Renal cortical epithelial cell (primary cell): Measurements from ENCODE around the gene PCDHB3. TPM values are rescaled to one million over a fixed set of nuclear protein-coding genes. Genes with fewer than 3 reads are reported as not detected.
"Not testable (repeated sequence)": the region's sequence is repeated elsewhere in the genome, so short reads cannot be mapped to it uniquely, and the experiment has no call there.

ENCODE experiments used
- DNase-seq: peaks from one replicate; pipeline ENCODE4 v3.0.0-alpha.2; 2011; ENCODE audit warnings: low read depth
- total RNA-seq: library from RNA; depleted of rRNA; stranded (reverse); fragments of >200 nt; gene quantifications from 2 replicates; pipeline ENCODE4 v1.2.3, GENCODE V29; 2014

The PCDHB3 gene
- 0.52 and 2.9 TPM in 2 replicates for total RNA-seq

DNA sequence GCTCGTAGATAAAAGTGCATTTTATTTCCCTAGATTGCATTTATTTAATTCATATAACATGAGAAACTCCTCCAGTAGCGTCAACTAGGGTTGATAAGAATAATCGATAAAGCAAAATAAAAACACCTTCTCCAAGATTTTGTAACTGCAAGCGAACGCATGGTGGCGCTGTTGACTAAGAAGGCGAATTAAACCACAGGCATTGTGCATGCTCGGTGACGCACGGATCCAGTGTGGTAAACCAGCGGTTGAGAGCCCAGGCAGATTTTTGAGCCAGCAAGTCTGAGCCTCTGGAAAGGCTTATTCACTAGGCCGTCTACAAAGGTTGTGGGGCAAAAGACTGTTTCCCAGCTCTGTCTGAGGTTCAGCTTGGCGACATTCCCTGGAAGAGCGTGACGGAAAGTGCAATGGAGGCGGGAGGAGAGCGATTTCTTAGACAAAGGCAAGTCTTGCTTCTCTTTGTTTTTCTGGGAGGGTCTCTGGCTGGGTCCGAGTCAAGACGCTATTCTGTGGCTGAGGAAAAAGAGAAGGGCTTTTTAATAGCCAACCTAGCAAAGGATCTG, at the start of gene PCDHB3:
Gene PCDHB3, plus strand, starts transcription at position 231 of the 563 bp plus-strand sequence. Its CDS starts 177 bp downstream, at position 408.
- peak; percentile 6 for DNase-seq

DNA sequence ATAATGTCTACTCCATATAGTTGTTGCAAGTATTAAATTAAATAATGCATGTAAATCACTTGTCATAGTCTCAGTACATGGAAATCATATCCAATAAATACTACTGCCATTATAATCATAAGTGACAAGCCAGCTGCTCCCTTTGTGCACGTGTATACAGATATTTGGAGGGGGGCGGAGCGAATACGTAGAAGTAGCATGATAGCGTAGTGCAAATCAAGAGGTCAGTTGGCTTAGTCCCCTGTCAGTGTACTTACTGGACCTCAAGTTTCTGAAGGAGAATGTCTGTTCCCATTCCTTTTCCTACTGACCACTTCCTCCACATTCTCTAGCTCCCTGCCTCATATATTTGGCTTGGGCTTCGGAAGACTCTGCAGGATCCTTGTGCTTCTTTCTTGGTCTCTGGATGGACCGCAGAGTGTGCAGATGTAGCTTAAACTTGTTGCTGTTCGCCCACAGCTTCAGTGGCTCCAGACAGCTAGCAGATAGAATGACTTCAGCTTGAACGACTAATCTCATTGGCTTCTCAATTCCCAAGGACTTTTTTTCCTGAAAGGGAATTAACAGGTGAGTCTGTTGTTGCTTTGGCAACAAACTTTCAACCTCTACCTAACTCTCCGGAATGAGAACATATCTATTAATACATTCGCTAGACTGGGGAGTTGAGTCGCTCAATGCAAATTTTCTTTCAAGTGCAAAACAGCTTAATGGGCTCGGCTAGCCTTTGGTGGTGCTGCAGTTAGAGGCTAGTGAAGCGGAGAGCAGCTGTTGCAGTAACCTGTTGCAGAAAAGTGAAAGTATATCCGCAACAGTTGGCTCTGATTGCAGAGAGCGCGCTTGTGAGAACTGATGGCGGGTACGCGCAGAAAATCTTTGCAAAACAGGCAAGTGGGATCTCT, 49.4 kb upstream of the PCDHB3 start, which contains the start of gene PCDHB1:
Gene PCDHB1, plus strand, starts transcription at position 753 of the 899 bp plus-strand sequence. Its CDS starts 97 bp downstream, at position 850.
- no peak for DNase-seq

DNA sequence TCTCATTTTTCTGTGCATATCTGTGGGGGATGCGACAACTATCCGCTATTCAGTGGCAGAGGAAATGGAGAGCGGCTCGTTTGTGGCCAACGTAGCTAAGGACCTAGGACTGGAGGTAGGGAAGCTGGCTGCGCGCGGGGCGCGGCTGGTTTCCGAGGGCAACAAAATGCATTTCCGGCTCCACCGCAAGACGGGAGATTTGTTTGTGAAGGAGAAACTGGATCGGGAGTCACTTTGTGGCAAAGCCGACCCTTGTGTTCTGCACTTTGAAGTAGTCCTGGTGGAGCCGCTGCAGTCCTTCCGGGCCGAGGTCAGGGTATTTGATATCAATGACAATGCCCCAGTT, 48.8 kb upstream of the PCDHB3 start:
- DNase-seq, result no peak

DNA sequence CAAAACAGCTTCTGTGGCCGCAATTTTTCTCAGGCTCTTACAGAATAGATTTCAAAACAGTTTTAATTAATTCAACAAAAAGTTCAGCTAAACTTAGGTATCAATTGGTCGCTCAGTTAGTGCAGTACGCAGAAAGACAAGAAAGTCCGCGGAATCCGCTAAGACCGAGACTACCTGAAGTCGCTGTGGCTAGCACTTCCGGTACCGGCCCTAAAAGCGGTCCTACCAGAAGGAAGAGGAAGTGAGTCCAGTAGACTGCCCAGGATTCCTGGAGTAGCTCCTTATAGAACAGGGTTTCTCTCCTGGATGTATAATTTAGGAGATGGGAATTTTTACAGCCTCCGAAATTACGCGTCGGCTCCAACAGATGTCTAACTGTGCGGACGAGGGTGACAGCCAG, 22.4 kb upstream of the PCDHB3 start:
- DNase-seq, result no peak

DNA sequence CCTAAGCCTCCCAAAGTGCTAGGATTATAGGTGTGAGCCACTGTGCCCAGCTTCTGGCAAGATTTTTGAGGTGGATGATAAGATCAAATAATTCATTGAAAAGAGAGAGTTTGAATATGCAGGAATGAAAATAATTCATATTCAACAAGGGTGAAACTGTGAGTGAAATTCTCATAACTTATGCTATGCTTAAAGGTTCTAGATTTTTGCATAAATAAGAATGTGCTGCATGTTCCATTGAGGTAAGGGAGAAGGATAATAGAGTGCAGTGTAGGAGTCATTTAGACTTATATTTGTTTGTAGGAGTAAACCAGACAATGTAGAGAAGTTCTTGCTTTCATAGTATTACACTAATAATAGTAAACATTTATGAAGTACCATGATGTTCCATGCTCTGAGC, 18.0 kb upstream of the PCDHB3 start:
- DNase-seq, result no peak

DNA sequence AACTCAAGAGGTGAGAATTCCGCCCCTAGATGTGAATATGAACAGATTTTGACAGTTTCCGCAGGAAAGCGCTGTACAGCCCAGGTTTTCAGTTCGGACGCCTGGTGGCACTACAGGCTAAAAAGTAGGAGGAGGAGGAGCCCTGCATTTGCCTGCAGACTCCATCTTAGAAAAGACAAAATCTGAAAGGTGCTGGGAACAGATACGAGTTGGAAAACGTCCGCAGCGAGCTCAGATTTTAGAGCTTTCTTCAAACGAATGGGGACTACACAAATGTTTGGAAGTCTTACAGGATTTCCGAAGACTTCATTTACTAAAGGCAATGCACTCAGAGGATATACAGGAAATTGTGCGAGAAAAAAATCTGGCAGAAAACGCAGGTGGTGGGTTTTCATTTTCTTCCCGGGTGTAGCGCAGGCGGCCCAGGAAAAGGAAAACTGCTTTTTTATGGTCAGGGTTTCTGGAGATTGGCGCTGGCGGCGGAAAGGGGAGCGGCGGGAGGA, 15.7 kb upstream of the PCDHB3 start:
- DNase-seq, result peak; percentile 34

DNA sequence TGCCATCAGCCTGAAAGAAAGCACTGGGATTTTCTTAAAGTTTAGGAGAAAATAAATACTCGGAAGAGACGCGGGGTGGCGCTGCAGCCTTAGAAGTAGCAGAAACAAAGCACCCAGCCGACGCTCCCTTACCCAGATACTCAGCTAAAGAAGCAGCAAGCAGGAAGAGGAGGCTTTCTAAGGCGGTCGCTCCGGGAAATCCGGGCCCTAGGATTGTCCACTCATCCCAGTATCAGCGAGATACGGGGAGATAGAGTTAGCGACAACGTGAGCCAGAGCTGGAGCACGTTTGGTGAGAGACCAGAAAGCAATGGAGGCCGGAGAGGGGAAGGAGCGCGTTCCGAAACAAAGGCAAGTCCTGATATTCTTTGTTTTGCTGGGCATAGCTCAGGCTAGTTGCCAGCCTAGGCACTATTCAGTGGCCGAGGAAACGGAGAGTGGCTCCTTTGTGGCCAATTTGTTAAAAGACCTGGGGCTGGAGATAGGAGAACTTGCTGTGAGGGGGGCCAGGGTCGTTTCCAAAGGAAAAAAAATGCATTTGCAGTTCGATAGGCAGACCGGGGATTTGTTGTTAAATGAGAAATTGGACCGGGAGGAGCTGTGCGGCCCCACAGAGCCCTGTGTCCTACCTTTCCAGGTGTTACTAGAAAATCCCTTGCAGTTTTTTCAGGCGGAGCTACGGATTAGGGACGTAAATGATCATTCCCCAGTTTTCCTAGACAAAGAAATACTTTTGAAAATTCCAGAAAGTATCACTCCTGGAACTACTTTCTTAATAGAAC, 5.6 kb upstream of the PCDHB3 start, which contains the start of gene PCDHB2:
Gene PCDHB2, plus strand, starts transcription at position 135 of the 782 bp plus-strand sequence. Its CDS starts 176 bp downstream, at position 311.
- DNase-seq, result peak; percentile 5

DNA sequence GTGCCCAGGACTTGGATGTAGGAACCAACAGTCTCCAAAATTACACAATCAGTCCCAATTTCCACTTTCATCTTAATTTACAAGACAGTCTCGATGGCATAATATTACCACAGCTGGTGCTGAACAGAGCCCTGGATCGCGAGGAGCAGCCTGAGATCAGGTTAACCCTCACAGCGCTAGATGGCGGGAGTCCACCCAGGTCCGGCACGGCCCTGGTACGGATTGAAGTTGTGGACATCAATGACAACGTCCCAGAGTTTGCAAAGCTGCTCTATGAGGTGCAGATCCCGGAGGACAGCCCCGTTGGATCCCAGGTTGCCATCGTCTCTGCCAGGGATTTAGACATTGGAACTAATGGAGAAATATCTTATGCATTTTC, 5.0 kb upstream of the PCDHB3 start:
- DNase-seq, result no peak

DNA sequence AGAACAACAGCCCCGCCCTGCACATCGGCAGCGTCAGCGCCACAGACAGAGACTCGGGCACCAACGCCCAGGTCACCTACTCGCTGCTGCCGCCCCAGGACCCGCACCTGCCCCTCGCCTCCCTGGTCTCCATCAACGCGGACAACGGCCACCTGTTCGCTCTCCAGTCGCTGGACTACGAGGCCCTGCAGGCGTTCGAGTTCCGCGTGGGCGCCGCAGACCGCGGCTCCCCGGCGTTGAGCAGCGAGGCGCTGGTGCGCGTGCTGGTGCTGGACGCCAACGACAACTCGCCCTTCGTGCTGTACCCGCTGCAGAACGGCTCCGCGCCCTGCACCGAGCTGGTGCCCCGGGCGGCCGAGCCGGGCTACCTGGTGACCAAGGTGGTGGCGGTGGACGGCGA, 4.1 kb upstream of the PCDHB3 start:
- not testable (repeated sequence) for DNase-seq

DNA sequence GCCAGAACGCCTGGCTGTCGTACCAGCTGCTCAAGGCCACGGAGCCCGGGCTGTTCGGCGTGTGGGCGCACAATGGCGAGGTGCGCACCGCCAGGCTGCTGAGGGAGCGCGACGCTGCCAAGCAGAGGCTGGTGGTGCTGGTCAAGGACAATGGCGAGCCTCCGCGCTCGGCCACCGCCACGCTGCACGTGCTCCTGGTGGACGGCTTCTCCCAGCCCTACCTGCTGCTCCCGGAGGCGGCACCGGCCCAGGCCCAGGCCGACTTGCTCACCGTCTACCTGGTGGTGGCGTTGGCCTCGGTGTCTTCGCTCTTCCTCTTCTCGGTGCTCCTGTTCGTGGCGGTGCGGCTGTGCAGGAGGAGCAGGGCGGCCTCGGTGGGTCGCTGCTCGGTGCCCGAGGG, 3.7 kb upstream of the PCDHB3 start:
- DNase-seq, result not testable (repeated sequence)

DNA sequence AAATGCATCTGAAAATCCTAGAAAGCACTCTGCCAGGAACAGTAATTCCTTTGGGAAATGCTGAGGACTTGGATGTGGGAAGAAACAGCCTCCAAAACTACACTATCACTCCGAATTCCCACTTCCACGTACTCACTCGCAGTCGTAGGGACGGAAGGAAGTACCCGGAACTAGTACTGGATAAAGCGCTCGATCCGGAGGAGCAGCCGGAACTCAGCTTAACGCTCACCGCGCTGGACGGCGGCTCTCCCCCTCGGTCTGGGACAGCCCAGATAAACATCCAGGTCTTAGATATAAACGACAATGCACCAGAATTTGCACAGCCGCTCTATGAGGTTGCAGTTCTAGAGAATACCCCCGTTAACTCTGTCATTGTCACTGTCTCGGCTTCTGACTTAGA, 786 bp downstream of the PCDHB3 start:
- DNase-seq, result no peak

DNA sequence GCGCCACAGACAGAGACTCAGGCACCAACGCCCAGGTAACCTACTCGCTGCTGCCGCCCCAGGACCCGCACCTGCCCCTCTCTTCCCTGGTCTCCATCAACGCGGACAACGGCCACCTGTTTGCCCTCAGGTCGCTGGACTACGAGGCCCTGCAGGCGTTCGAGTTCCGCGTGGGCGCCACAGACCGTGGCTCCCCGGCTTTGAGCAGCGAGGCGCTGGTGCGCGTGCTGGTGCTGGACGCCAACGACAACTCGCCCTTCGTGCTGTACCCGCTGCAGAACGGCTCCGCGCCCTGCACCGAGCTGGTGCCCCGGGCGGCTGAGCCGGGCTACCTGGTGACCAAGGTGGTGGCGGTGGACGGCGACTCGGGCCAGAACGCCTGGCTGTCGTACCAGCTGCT, 1.8 kb downstream of the PCDHB3 start:
- not testable (repeated sequence) for DNase-seq

DNA sequence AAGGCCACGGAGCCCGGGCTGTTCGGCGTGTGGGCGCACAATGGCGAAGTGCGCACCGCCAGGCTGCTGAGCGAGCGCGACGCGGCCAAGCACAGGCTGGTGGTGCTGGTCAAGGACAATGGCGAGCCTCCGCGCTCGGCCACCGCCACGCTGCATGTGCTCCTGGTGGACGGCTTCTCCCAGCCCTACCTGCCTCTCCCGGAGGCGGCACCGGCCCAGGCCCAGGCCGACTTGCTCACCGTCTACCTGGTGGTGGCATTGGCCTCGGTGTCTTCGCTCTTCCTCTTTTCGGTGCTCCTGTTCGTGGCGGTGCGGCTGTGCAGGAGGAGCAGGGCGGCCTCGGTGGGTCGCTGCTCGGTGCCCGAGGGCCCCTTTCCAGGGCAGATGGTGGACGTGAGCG, 2.2 kb downstream of the PCDHB3 start:
- DNase-seq, result not testable (repeated sequence)

DNA sequence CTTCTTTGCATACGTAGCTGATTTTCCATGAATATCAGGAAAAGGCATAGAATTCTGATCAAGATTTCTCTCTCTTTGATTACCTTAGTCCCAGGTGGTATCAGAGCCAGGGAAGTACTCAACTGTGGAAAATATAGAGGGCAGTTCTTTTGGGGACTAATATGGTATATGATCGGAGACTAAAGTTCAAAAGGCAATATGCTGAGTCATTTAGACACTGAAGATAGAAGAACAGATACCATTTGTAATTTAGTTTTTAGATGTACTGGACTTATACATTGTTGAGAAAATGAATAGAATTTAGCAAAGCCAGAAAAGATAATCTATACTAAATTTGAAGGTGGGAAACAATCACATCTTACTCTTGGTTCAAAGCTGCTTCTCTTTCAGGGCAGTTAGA, 5.1 kb downstream of the PCDHB3 start:
- DNase-seq, result no peak

DNA sequence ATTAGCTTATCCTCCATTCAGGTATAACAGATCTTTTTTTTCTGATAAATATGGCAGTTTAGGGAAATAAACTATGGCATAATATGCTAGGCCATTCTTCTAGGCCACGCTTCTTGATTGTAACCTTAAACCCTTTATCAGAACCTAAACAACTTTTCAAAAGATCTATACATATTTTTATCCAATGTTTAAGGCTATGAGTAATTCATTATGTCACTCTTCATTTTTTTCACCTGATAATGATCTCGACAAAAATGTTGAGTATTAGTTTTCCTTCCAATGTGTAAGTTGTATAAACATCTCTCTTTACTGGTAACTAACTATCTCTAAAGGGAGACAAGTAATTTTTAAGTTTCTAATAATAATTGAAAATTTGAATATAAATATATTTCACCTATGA, 19.0 kb downstream of the PCDHB3 start:
- no peak for DNase-seq

DNA sequence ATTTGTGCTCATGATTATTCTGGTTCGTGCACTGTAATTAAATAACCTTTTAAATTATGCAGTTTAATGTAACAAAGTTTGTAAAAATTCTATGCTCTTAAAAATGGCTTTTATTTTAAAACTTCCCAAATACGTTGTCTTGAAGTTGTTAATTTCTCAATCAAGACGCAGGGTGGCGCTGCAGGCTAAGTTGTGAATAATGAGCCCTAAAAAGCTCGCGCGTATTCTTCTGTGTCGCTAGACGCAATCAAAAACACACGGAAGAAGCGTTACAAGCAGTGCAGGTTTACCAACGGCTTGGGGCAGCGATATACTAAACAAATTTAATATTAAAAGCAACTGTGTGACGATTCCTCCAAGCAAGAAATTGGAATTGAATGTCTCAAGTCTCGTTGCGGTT, 21.3 kb downstream of the PCDHB3 start, which contains the start of gene PCDHB4:
Gene PCDHB4, plus strand, starts transcription at position 256 of the 400 bp plus-strand sequence. CDS start 181 bp downstream, outside the sequence.
- no peak for DNase-seq

DNA sequence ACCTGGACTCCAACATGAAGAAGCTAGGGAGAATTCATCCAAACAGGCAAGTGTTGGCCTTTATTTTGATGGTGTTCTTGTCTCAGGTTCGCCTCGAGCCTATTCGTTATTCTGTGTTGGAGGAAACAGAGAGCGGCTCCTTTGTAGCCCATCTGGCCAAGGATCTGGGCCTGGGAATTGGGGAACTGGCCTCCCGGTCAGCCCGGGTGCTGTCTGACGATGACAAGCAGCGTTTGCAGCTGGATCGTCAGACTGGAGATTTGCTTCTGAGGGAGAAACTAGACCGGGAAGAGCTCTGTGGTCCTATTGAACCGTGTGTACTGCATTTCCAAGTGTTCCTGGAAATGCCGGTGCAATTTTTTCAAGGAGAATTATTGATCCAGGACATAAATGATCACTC, 21.7 kb downstream of the PCDHB3 start:
- no peak for DNase-seq

DNA sequence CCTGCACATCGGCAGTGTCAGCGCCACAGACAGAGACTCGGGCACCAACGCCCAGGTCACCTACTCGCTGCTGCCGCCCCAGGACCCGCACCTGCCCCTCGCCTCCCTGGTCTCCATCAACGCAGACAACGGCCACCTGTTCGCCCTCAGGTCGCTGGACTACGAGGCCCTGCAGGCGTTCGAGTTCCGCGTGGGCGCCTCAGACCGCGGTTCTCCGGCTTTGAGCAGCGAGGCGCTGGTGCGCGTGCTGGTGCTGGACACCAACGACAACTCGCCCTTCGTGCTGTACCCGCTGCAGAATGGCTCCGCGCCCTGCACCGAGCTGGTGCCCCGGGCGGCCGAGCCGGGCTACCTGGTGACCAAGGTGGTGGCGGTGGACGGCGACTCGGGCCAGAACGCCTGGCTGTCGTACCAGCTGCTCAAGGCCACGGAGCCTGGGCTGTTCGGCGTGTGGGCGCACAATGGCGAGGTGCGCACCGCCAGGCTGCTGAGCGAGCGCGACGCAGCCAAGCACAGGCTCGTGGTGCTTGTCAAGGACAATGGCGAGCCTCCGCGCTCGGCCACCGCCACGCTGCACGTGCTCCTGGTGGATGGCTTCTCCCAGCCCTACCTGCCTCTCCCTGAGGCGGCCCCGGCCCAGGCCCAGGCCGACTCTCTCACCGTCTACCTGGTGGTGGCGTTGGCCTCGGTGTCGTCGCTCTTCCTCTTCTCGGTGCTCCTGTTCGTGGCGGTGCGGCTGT, 23.3 kb downstream of the PCDHB3 start:
- not testable (repeated sequence) for DNase-seq

DNA sequence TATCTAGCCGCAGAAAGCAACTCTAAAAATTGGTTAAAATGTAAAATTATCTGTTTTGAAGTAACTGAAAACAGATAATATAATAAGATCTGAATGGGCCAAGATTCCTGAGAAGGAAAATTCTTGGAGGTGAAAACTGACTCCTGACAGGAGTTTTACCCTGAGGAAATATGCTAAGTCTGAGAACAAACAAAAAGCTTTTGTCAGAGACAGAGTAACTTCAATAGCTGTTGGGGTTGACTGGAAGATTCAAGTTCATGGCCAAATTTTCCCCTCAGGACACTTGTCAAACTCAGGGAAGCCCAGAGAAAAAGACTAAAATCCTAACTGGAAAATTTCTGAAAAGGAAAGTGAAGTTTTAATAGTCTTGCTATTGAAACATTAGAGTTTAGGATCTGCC, 27.0 kb downstream of the PCDHB3 start:
- DNase-seq, result no peak

DNA sequence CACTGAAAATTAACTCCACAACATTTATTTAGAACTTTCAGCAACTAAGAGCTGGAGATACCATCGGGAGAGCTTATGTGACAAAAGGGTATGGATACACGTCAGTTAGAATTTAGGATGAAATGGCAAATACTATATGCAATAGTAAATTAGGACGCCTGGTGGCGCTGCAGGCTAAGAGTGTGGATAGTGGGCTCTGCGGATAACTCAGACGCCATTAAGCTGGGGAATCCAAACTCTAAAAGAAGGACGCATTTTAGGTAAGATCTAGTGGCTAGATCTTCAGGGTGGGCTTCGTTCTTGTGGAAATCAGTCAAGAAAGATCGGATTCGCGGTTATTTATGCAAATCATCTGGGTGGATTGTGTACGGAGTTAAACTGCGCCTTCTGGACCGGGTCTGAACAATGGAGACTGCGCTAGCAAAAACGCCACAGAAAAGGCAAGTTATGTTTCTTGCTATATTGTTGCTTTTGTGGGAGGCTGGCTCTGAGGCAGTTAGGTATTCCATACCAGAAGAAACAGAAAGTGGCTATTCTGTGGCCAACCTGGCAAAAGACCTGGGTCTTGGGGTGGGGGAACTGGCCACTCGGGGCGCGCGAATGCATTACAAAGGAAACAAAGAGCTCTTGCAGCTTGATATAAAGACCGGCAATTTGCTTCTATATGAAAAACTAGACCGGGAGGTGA, 34.9 kb downstream of the PCDHB3 start, which contains the start of gene PCDHB5:
Gene PCDHB5, plus strand, starts transcription at position 177 of the 688 bp plus-strand sequence. Its CDS starts 229 bp downstream, at position 406.
- no peak for DNase-seq
